Liver (tissue), 9 donors: ENCODE data around the gene EFHD1. TPM values are rescaled to one million over a fixed set of nuclear protein-coding genes. Genes with fewer than 3 reads are reported as not detected.

Experiments
- DNase-seq: peaks from one replicate; pipeline ENCODE4 v3.0.0-alpha.2; 2017; ENCODE audit warnings: low spot score
- H3K27ac ChIP-seq, 2 donors: one replicate each; pipeline ENCODE4 v1.7.0; 2013; ENCODE audit warnings: inconsistent platforms in 2 of 2, low read length in 2 of 2, control low read depth in 1 of 2, low read depth in 1 of 2, mild to moderate bottlenecking in 1 of 2
- H3K27me3 ChIP-seq, 4 donors: one replicate each; pipeline versions ENCODE4 v1.6.1 to v1.7.0; 2013; ENCODE audit warnings: low read length in 3 of 4, inconsistent platforms in 1 of 4, mild to moderate bottlenecking in 1 of 4, moderate library complexity in 1 of 4; ENCODE audit not compliant: control insufficient read depth in 4 of 4, insufficient read depth in 4 of 4
- H3K36me3 ChIP-seq, 4 donors: one replicate each; pipeline versions ENCODE4 v1.6.1 to v1.7.0; 2013; ENCODE audit warnings: low read length in 3 of 4, mild to moderate bottlenecking in 3 of 4, low read depth in 1 of 4, moderate library complexity in 1 of 4; ENCODE audit not compliant: control insufficient read depth in 4 of 4, insufficient read depth in 3 of 4
- H3K4me1 ChIP-seq, 4 donors: one replicate each; pipeline versions ENCODE4 v1.6.1 to v1.7.0; 2013; ENCODE audit warnings: low read length in 3 of 4, mild to moderate bottlenecking in 3 of 4, moderate library complexity in 1 of 4; ENCODE audit not compliant: control insufficient read depth in 4 of 4, insufficient read depth in 4 of 4
- H3K4me3 ChIP-seq, 3 donors: one replicate each; pipeline versions ENCODE4 v1.6.1 to v1.7.0; 2013; ENCODE audit warnings: low read length in 3 of 3, control low read depth in 1 of 3, low read depth in 1 of 3, mild to moderate bottlenecking in 1 of 3
- H3K9ac ChIP-seq, 2 donors: one replicate each; pipeline ENCODE4 v1.7.0; 2013; ENCODE audit warnings: low read length in 2 of 2, mild to moderate bottlenecking in 2 of 2, moderate library complexity in 2 of 2, control low read depth in 1 of 2, low read depth in 1 of 2
- H3K9me3 ChIP-seq, 4 donors: one replicate each; pipeline versions ENCODE4 v1.6.1 to v1.7.0; 2013; ENCODE audit warnings: low read length in 3 of 4; ENCODE audit not compliant: control insufficient read depth in 4 of 4
- EGR1 ChIP-seq, 2 donors: IDR thresholded peaks; 2 replicates each; pipeline ENCODE4 v1.6.1; 2016 to 2018; ENCODE audit warnings: antibody characterized with exemption in 2 of 2, low read depth in 2 of 2
- FOXA1 ChIP-seq: IDR thresholded peaks from 2 replicates; pipeline ENCODE4 v1.6.1; 2016; ENCODE audit warnings: antibody characterized with exemption
- FOXA2 ChIP-seq: IDR thresholded peaks from 2 replicates; pipeline ENCODE4 v1.6.1; 2016; ENCODE audit warnings: antibody characterized with exemption
- GABPA ChIP-seq, 2 donors: IDR thresholded peaks in 1 of 2; conservative IDR thresholded peaks in 1 of 2; 2 replicates each; pipeline ENCODE4 v1.6.1; 2016; ENCODE audit warnings: antibody characterized with exemption in 2 of 2, mild to moderate bottlenecking in 1 of 2, moderate library complexity in 1 of 2
- HNF4A ChIP-seq, 2 donors: conservative IDR thresholded peaks; 2 replicates each; pipeline ENCODE4 v1.6.1; 2016; ENCODE audit warnings: antibody characterized with exemption in 2 of 2, mild to moderate bottlenecking in 2 of 2
- HNF4G ChIP-seq: IDR thresholded peaks from 2 replicates; pipeline ENCODE4 v1.6.1; 2016; ENCODE audit warnings: antibody characterized with exemption
- JUND ChIP-seq, 2 donors: IDR thresholded peaks; 2 replicates each; pipeline ENCODE4 v1.6.1; 2016; ENCODE audit warnings: antibody characterized with exemption in 2 of 2
- NR2F2 ChIP-seq: IDR thresholded peaks from 2 replicates; pipeline ENCODE4 v1.6.1; 2016; ENCODE audit warnings: antibody characterized with exemption
- RAD21 ChIP-seq, 2 donors: IDR thresholded peaks; 2 replicates each; pipeline ENCODE4 v1.6.1; 2016; ENCODE audit warnings: antibody characterized with exemption in 2 of 2, mild to moderate bottlenecking in 2 of 2
- RXRA ChIP-seq, 2 donors: IDR thresholded peaks; 2 replicates each; pipeline ENCODE4 v1.6.1; 2017 to 2018; ENCODE audit warnings: antibody characterized with exemption in 2 of 2, mild to moderate bottlenecking in 1 of 2
- SP1 ChIP-seq: IDR thresholded peaks from 2 replicates; pipeline ENCODE4 v1.6.1; 2018; ENCODE audit warnings: antibody characterized with exemption, mild to moderate bottlenecking
- TAF1 ChIP-seq: conservative IDR thresholded peaks from 2 replicates; pipeline ENCODE4 v1.6.1; 2016; ENCODE audit warnings: antibody characterized with exemption, mild to moderate bottlenecking
- YY1 ChIP-seq: IDR thresholded peaks from 2 replicates; pipeline ENCODE4 v1.6.1; 2016; ENCODE audit warnings: antibody characterized with exemption, mild to moderate bottlenecking
- WGBS: extraction: QIAGEN DNeasy Blood & Tissue Kit; methylation state at CpG from one replicate; pipeline ENCODE4 v1.1.7; 2013; 5-methylcytosine and 5-hydroxymethylcytosine counted together
- polyA plus RNA-seq, 2 donors: library from polyadenylated mRNA; stranded (reverse) in 1 of 2; unstranded in 1 of 2; fragments of 200-250 nt in 1 of 2; fragments of >200 nt in 1 of 2; fragmentation: Nextera tagmentation in 1 of 2; extraction: Ambion mirVana in 1 of 2; gene quantifications; one replicate each; pipeline versions ENCODE4 v1.2.1 to v1.2.3, GENCODE V29; 2013 to 2015
- total RNA-seq, 2 donors: library from RNA; depleted of rRNA; stranded (reverse); fragments of >200 nt; gene quantifications; one replicate each; pipeline ENCODE4 v1.2.3, GENCODE V29; 2014
- TF ChIP-seq, protein P1 (sequence below): fragments of 150-350 bp; IDR thresholded peaks from 2 replicates; pipeline ENCODE4 v1.5.1; 2017; ENCODE audit warnings: improper control_type of control experiment, low read depth, low read length; ENCODE audit not compliant: missing input control
- TF ChIP-seq, protein P2 (sequence below): IDR thresholded peaks from 2 replicates; pipeline ENCODE4 v1.6.1; 2016; ENCODE audit warnings: antibody characterized with exemption
- TF ChIP-seq, protein P3 (sequence below): IDR thresholded peaks from 2 replicates; pipeline ENCODE4 v1.6.1; 2016; ENCODE audit warnings: antibody characterized with exemption
- TF ChIP-seq, protein P4 (sequence below): IDR thresholded peaks from 2 replicates; pipeline ENCODE4 v1.6.1; 2016; ENCODE audit warnings: antibody characterized with exemption
- TF ChIP-seq, protein P5 (sequence below): IDR thresholded peaks from 2 replicates; pipeline ENCODE4 v1.6.1; 2016; ENCODE audit warnings: antibody characterized with exemption, mild to moderate bottlenecking
- donor health status: healthy.
- donor health status: healthy.
- donor health status: healthy.
- donor health status: healthy.
- donor health status: healthy.

The EFHD1 gene
- total and polyA plus RNA-seq, 4 donors: 3.3 to 28.5 (median 10.3) TPM

DNA sequence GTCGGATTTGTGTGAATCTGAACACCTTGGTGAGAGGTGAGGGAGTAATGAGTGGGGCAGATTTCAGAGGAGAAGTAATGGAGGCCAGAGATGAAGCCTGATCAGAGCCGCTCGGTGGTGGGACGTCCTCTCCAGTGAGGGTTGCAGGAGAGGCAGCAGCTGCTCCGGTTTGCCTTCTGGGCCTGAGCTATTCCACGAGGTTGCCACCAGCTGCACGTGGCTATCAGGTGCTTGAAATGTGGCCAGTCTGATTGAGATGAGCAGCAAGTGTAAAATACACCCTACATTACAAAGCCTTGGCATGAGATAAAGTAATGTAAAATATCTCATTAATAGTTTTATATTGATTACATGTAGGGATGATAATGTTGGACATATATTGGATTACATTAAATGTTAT lies 10.8 kb upstream of the EFHD1 start:
- no peak for DNase-seq
- Histone ChIP-seq H3K4me1 (no peaks in the 10 kb centered on the region), H3K4me3 (no peak overlapping the region), H3K9me3 (no peaks in the 10 kb centered on the region), H3K9ac (no peak overlapping the region), H3K27ac (no peak overlapping the region), H3K27me3 (no peaks in the 10 kb centered on the region), H3K36me3 (no peaks in the 10 kb centered on the region)
- no peak for TF ChIP-seq SP1
- TF ChIP-seq RXRA (IDR thresholded peaks at IDR 0.05): no peak
- TF ChIP-seq EGR1 (IDR thresholded peaks at IDR 0.05; ENCODE audit: low read depth in 2 of 2): no peak
- no peak for TF ChIP-seq FOXA2
- TF ChIP-seq TAF1: no peak
- no peak for TF ChIP-seq JUND (IDR thresholded peaks at IDR 0.05)
- TF ChIP-seq, protein P1, sequence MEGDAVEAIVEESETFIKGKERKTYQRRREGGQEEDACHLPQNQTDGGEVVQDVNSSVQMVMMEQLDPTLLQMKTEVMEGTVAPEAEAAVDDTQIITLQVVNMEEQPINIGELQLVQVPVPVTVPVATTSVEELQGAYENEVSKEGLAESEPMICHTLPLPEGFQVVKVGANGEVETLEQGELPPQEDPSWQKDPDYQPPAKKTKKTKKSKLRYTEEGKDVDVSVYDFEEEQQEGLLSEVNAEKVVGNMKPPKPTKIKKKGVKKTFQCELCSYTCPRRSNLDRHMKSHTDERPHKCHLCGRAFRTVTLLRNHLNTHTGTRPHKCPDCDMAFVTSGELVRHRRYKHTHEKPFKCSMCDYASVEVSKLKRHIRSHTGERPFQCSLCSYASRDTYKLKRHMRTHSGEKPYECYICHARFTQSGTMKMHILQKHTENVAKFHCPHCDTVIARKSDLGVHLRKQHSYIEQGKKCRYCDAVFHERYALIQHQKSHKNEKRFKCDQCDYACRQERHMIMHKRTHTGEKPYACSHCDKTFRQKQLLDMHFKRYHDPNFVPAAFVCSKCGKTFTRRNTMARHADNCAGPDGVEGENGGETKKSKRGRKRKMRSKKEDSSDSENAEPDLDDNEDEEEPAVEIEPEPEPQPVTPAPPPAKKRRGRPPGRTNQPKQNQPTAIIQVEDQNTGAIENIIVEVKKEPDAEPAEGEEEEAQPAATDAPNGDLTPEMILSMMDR: no peak
- TF ChIP-seq, protein P2, sequence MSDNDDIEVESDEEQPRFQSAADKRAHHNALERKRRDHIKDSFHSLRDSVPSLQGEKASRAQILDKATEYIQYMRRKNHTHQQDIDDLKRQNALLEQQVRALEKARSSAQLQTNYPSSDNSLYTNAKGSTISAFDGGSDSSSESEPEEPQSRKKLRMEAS: no peak
- no peak for TF ChIP-seq GABPA (IDR thresholded peaks at IDR 0.05 in 1 of 2, conservative IDR thresholded peaks at IDR 0.05 in 1 of 2)
- TF ChIP-seq, protein P3, sequence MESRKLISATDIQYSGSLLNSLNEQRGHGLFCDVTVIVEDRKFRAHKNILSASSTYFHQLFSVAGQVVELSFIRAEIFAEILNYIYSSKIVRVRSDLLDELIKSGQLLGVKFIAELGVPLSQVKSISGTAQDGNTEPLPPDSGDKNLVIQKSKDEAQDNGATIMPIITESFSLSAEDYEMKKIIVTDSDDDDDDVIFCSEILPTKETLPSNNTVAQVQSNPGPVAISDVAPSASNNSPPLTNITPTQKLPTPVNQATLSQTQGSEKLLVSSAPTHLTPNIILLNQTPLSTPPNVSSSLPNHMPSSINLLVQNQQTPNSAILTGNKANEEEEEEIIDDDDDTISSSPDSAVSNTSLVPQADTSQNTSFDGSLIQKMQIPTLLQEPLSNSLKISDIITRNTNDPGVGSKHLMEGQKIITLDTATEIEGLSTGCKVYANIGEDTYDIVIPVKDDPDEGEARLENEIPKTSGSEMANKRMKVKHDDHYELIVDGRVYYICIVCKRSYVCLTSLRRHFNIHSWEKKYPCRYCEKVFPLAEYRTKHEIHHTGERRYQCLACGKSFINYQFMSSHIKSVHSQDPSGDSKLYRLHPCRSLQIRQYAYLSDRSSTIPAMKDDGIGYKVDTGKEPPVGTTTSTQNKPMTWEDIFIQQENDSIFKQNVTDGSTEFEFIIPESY: no peak
- no peak for TF ChIP-seq YY1
- TF ChIP-seq HNF4A (conservative IDR thresholded peaks at IDR 0.05): no peak
- no peak for TF ChIP-seq NR2F2
- no peak for TF ChIP-seq HNF4G
- TF ChIP-seq, protein P4, sequence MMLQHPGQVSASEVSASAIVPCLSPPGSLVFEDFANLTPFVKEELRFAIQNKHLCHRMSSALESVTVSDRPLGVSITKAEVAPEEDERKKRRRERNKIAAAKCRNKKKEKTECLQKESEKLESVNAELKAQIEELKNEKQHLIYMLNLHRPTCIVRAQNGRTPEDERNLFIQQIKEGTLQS: no peak
- TF ChIP-seq RAD21 (IDR thresholded peaks at IDR 0.05): no peak
- TF ChIP-seq FOXA1: no peak
- TF ChIP-seq, protein P5, sequence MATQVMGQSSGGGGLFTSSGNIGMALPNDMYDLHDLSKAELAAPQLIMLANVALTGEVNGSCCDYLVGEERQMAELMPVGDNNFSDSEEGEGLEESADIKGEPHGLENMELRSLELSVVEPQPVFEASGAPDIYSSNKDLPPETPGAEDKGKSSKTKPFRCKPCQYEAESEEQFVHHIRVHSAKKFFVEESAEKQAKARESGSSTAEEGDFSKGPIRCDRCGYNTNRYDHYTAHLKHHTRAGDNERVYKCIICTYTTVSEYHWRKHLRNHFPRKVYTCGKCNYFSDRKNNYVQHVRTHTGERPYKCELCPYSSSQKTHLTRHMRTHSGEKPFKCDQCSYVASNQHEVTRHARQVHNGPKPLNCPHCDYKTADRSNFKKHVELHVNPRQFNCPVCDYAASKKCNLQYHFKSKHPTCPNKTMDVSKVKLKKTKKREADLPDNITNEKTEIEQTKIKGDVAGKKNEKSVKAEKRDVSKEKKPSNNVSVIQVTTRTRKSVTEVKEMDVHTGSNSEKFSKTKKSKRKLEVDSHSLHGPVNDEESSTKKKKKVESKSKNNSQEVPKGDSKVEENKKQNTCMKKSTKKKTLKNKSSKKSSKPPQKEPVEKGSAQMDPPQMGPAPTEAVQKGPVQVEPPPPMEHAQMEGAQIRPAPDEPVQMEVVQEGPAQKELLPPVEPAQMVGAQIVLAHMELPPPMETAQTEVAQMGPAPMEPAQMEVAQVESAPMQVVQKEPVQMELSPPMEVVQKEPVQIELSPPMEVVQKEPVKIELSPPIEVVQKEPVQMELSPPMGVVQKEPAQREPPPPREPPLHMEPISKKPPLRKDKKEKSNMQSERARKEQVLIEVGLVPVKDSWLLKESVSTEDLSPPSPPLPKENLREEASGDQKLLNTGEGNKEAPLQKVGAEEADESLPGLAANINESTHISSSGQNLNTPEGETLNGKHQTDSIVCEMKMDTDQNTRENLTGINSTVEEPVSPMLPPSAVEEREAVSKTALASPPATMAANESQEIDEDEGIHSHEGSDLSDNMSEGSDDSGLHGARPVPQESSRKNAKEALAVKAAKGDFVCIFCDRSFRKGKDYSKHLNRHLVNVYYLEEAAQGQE: no peak
- 88% methylated on average over 7 of the region's 7 CpGs for WGBS
